ENCODE measurements around the gene PRKACA.

DNA sequence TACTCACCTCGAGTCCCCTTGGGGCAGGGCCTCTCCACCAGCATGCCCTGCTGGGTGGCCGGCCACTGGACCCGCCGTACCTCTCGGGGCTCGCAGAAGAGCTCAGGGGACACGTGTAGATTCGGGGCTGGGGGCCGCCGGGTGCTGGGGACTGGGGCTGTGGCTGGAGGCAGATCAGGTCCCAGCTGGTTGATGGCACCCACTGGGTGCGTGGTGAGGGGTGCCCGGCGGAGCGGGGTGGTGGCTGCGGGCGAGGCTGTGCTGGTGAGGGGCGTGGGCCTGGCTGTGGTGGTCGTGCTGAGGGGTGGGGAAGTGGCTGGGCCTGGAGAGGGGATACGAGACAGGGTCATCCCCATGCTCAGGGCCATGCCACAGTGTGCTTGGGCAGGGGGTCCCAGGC is 43.7 kb upstream of the PRKACA start:
- TF ChIP-seq EZH2 (IDR thresholded peaks at IDR 0.05; ENCODE audit: insufficient read depth, poor library complexity, severe bottlenecking) (no peak), EZH2phosphoT487 (IDR thresholded peaks at IDR 0.05; ENCODE audit: insufficient read depth, low read depth) (no peak)

Data from GM23248 (cell line).